ENCODE data around the gene G6PC3.
A peak's percentile ranks its signal among the peaks of the same experiment; 100 is the strongest.
"Not testable (repeated sequence)": the region's sequence is repeated elsewhere in the genome, so short reads cannot be mapped to it uniquely, and the experiment has no call there.

G6PC3 gene

GRCh38 chr17:44095388-44095646 lies 24.8 kb downstream of the G6PC3 start:
- DNase-seq (ENCODE audit: low read depth): no peak
- H3K4me3 ChIP-seq (ENCODE audit: low read depth, low read length): peak overlapping the region; percentile 18
- in situ Hi-C loops (cut with HindIII; ENCODE audit: low sequenced_read_pairs): no loop called here
- TF ChIP-seq, protein P1, sequence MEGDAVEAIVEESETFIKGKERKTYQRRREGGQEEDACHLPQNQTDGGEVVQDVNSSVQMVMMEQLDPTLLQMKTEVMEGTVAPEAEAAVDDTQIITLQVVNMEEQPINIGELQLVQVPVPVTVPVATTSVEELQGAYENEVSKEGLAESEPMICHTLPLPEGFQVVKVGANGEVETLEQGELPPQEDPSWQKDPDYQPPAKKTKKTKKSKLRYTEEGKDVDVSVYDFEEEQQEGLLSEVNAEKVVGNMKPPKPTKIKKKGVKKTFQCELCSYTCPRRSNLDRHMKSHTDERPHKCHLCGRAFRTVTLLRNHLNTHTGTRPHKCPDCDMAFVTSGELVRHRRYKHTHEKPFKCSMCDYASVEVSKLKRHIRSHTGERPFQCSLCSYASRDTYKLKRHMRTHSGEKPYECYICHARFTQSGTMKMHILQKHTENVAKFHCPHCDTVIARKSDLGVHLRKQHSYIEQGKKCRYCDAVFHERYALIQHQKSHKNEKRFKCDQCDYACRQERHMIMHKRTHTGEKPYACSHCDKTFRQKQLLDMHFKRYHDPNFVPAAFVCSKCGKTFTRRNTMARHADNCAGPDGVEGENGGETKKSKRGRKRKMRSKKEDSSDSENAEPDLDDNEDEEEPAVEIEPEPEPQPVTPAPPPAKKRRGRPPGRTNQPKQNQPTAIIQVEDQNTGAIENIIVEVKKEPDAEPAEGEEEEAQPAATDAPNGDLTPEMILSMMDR (IDR thresholded peaks at IDR 0.05; ENCODE audit: low read depth, low read length, missing control alignments): no peak

DNA sequence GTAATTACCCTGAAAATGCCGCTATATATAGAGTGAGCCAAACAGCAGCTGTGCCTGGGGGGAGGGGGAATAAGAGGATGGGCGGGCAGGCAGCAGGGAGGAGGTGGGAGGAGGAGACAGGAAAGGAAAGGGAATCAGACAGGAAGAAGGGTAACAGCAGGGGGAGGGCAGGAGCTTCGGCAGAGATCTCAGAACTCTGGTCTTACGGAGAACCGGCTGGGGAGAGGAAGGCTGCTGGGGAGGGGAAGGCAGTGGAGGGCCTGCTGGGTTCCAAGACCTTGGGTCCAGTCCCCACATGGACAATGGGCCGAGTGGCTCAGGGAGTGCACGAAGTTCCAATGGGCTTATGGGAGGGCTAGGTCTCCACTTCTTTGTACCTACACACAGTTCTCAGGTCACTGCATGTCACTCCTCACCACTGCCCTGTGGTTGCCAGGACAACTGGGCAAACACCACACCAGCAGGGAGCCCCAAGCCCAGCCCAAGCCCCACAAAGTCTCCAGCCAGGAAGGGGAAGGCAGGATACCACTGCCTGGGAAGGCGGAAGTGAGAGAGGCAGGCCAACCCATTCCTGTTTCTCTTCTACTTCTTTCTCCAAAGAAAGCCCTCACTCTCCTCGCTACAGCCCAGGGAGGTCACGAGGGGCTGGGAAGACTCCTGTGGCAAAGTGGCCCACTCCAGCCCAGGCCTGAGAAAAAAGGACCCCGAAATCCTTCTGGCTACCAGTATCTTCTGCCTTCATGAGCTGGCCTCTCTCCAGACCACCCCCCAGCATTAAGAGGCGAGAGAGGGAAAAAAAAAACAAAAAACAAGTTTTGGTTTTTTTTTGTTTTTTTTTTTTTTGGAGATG lies 25.3 kb downstream of the G6PC3 start:
- H3K4me3 ChIP-seq (ENCODE audit: low read depth, low read length): peak overlapping the region; percentile 18
- in situ Hi-C loops (cut with HindIII; ENCODE audit: low sequenced_read_pairs): no loop called here
- peak; percentile 75 for DNase-seq (ENCODE audit: low read depth)
- TF ChIP-seq, protein P1 (IDR thresholded peaks at IDR 0.05; ENCODE audit: low read depth, low read length, missing control alignments): peak; percentile 34

DNA sequence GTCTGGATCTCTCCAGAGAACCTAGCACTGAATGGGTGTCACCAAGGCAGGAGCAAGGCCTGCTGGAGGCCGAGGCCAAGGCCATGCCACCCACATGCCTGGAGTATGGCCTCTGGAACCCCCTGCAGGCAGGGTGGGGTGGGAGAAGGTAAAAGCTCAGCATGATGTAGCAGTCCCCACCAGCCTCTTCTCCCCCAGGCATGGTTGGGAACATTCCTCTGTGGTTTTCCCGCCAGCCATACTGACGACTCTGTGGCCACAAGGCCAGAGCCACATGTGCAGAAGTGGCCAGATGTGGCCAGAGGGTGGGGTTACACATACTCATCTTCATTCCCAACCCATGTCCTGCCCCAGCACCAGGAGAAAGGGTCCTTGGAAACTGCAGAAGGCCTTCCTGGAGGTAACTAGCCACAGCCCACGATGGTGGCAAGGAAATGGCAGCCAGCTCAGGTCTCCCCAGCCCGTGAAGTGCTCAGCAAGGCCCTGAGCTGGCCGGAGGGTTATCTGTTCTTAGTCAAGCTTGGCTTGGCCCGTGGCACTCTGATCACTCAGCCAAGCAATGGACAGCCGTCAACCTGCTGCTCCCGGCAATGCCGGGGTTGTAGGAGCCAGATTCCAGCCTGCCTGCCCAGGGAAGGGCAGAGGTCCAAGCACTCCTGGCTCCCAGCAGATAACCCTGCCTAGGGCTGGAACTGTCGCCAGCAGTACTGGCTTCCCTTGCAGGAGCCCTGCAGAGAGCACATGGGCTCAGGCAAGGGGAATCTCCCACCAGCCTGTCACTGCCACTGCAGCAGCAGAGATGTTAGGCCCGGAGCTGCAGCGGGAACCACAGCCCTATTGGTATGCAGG lies 26.8 kb downstream of the G6PC3 start:
- TF ChIP-seq, protein P1 (IDR thresholded peaks at IDR 0.05; ENCODE audit: low read depth, low read length, missing control alignments): no peak
- H3K4me3 ChIP-seq (ENCODE audit: low read depth, low read length): no peak overlapping the region
- peak; percentile 48 for DNase-seq (ENCODE audit: low read depth)
- in situ Hi-C loops (cut with HindIII; ENCODE audit: low sequenced_read_pairs): no loop called here

GRCh38 chr17:44101858-44102257 lies 31.3 kb downstream of the G6PC3 start:
- in situ Hi-C loops (cut with HindIII; ENCODE audit: low sequenced_read_pairs); H3K4me3 ChIP-seq (ENCODE audit: low read depth, low read length); DNase-seq (ENCODE audit: low read depth): not testable (repeated sequence)

DNA sequence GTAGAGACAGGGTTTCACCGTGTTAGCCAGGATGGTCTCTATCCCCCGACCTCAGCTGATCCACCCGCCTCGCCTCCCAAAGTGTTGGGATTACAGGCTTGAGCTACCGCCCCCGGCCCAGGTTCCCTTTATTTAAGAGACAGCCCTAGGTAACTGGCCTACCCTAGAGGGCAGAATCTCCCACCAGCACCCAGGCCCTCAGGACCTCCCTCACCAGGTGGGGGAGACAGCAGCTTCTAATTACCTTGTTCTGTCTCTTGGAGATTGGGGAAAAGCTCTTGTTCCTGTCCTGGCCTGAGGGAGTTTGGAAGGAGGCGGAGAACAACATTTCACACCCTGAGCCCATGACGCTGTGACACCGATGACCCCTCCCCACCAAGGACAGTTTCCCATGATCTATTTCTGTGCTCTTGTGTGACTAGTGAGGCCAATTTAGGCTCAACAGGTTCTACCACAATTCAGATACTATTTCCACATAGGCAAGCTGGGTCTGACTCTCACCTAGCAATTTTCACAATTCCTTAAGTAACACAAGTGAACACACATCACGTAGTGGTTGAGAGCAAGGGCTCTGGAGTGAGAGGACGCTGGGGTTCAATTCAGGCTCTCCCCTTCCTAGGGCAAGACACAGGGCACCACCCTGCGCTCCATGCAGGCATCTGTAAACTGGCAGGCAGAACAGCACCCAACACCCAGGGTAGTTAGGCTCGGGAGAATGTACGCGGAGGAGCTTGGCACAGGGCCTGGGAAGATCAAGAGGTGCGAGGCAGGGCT lies 32.5 kb downstream of the G6PC3 start:
- in situ Hi-C loops (cut with HindIII; ENCODE audit: low sequenced_read_pairs): no loop called here
- TF ChIP-seq, protein P1 (IDR thresholded peaks at IDR 0.05; ENCODE audit: low read depth, low read length, missing control alignments): no peak
- DNase-seq (ENCODE audit: low read depth): no peak
- H3K4me3 ChIP-seq (ENCODE audit: low read depth, low read length): no peak overlapping the region

DNA sequence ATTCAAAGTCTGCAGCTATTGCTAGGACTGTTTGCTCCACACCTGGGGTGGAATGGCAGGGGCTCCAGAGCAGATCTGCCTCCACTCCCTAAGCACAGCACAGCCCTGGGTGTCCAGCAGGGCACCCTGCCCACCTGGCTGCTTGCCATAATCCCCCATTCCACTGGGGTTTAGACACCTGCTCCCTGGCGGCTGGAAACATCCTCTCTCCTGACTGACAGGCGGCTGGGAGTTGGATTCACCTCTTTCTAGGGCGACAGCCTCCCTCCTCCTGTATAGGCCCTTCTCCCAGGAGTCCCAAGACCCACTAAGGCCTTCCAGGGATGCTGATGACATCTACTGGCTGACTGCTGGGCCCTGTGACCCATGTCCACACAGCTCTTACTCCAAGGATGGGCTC lies 34.9 kb downstream of the G6PC3 start:
- in situ Hi-C loops (cut with HindIII; ENCODE audit: low sequenced_read_pairs): no loop called here
- H3K4me3 ChIP-seq (ENCODE audit: low read depth, low read length): no peak overlapping the region
- DNase-seq (ENCODE audit: low read depth): no peak
- TF ChIP-seq, protein P1 (IDR thresholded peaks at IDR 0.05; ENCODE audit: low read depth, low read length, missing control alignments): no peak

Measured in astrocyte of the cerebellum (primary cell).